Measurements from ENCODE around the gene SPRR5.

SPRR5 gene, protein sequence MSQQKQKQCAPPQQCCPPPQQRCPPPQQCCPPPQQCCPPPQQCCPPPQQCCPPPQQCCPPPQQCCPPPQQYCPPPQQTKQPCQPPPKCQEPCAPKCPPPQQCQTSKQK

DNA sequence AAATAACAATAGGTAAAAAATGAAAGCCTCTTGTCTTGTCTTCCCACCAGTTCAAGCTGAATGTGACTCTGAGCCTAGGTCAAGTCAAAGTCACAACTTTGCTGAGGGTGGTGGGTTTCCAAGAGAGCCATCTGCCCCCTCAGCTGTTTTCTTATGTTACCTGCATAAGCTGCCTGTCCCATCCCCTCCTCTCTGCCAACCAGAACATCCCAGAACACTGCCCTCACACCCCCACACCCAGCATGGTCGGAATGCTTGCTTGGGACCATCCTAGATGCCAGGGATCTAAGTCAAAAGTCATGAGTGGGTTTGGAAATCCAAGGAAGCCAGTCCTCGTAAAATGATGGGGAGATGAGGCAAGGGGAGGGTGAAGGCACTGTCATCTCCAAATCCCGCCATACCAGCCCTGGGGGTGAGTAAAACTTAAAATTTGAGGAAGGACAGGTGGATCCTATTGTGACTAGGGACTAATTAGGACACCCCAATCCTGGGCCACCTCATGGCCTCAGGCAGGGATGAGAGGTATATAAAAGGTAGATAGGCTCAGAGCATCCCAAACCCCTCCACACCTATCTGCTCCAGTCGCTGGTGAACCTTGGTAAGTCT, at the start of gene SPRR5:
SPRR5 (plus strand) TSS at position 556 of the 606 bp plus-strand sequence. CDS start 1,349 bp downstream, outside the sequence.
- DNase-seq: no peak

DNA sequence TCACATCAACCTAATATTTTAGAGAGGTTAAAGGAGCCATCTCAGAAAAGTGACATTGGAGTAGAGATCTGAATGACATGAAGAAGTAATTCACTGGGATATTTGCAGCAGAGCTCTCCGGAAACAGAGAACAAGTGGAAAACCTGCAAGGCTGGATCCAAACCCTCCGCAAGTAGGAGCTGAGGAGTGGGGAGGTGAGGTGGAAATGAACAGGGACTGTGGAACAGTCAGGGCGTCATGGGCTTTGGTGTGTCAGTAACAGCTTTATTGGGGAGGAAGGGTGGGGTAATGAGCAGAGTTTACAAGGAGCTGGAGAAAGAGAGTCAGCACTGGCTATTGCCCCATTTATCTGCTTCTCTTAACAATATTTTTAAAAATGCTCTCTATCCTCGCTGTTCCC, 48.0 kb upstream of the SPRR5 start:
- no peak for DNase-seq

DNA sequence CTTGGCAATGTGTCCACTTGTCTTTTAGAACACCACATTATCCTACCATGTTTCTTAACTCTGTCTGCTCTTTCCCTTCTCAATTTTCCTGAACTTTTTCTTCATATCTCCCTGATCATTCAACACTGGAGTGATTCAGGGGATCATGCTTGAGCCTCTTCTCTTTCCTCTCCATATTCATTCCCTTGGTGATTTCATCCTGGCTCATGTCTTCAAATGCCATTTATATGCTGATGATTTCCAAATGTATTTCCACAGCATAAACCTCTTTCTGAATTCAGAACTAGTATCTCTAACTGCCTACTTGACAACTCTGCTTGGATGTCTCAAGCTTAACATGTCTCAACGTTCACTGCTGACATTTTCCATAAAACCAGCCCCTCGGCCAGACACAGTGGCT, 47.1 kb upstream of the SPRR5 start:
- DNase-seq: no peak

DNA sequence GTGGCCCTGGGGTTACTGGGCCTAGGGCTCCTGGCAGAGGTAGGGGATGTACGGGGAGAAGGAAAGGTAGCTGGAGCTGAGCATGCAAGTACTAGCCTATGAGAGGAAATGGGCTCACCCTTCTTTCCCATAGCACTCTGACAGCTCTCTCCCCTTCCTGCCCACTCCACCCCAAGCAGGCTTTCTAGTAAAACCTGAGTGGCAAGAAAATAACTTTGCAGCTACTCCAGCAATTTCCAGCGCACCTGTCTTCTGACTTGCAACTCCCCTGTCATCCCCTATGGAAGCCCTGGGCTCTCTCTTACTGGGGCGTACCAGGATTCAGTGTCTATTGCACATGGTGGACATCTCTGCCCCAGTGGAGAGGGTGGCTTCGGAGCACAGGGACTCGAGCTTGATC, 45.4 kb upstream of the SPRR5 start:
- no peak for DNase-seq

DNA sequence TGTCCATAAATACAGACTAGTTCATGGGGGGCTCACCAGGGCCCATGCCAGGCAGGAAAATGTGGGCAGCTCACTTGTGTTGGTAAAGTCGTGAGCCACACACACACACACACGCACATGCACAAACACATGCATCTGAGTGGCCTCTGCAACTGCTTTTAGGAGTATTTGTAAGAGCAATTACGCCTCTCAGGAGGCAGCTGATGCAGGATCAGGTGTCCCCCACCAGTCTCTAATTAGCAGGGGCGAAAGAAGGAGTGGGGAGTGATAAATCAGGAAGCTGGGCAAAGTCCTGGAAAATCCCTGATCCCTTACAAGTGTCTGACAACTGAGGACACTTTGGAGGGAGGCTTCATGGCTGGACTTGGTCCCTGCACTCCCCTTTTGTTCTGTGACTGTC, 44.4 kb upstream of the SPRR5 start:
- no peak for DNase-seq

DNA sequence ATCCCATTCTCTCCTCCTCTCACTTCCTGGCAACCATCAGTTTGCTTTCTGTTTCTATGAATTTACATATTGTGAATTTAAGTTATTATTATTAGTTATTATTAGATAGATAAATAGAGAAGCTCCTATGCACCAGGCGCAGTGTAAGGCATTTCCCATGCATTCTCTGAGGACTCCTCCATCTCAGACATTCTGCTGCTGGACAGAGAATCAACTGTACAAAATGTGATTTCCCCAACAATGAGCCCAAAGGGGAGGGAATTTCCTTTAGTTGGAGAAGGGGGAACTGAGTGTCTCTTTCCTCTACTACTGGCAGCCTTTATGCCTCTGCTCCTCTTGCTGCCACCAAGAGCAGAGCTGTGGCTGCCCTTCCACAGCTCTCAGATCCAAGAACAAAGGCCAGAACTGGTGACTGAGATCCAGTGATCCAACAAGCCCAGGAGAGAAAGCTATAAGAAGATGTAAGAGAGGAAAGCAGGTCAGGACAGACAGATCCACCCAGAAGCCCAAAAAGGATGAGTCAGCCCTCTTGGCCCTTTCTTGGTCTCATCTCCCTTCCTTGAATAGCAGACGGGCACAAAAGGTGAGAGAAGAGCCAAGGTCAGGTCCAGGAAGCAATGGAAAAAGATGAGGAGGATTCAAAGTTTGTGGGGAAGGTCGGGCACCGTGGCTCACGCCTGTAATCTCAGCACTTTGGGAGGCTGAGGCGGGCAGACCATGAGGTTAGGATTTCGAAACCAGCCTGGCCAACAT, 42.1 kb upstream of the SPRR5 start:
- DNase-seq: no peak

DNA sequence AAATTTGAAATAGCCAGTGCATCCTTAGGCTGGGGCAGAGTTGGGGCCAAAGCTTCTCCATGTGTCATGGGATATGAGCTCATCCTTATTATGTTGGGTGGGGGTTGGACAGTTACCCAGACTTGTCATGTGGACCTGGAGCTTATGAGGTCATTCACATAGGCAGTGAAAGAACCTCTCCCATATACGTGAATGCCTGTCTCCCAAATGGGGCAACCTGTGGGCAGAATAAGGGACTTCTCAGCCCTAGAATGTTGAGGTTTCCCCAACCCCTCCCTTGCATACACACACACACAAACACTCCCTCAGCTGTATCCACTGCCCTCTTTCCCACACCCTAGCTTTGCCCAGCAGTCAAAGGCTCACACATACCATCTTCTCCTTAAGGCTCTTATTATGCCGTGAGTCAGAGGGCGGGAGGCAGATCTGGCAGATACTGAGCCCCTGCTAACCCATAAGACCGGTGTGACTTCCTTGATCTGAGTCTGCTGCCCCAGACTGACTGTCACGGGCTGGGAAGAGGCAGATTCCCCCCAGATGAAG, 40.9 kb upstream of the SPRR5 start:
- no peak for DNase-seq

DNA sequence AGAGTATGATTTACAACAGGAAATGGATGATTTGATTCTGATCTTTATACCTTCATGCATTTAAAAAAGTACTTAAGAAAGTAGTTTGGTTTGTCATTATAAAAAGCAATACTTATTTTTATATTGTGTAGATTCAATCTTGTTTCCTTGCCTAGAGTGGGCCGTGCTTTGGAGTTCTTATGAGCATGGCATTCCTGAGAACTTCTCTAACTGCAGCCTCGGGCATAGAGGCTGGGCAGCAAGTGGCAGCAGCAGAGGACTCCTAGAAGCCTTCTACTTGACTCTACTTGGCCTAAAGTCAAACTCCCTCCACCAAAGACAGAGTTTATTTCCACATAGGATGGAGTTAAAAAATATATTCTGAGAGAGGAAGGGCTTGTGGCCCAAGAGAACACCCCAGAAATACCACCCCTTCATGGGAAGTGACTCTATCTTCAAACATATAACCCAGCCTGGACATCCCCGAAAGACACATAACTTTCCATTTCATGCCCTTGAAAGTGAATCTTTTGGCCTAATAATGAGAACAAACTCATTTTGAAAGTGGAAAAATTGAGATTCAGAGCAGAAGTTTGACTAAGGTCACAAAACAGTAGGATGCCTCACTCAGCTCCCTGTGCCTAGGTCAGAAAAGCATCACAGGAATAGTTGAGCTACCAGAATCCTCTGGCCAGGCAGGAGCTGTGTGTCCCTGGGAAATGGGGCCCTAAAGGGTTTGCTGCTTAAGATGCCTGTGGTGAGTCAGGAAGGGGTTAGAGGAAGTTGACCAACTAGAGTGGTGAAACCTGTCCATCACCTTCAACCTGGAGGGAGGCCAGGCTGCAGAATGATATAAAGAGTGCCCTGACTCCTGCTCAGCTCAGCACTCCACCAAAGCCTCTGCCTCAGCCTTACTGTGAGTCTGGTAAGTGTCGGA, 39.1 kb upstream of the SPRR5 start, which contains the start of gene IVL:
IVL (plus strand) TSS at position 861 of the 916 bp plus-strand sequence. CDS start 1,252 bp downstream, outside the sequence.
- DNase-seq: no peak

DNA sequence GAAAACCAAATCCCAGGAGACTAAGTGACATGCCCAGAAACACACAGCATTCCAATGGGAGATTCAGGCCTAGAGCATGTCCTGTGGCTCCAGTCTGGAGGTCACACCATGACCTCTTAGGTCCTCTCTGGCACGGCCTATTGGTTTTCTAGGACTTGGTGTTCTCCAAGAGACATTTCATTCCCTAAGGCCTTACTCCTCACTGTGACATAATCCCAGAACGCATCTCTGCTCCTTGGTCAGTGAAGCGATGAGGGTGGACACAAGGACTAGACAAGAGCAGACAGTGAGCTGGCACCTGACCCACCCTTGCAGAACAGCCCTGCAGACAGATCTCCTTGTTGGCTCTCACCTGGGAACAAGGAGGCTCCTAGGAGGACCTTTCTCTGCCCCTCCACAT, 37.8 kb upstream of the SPRR5 start:
- DNase-seq: no peak

DNA sequence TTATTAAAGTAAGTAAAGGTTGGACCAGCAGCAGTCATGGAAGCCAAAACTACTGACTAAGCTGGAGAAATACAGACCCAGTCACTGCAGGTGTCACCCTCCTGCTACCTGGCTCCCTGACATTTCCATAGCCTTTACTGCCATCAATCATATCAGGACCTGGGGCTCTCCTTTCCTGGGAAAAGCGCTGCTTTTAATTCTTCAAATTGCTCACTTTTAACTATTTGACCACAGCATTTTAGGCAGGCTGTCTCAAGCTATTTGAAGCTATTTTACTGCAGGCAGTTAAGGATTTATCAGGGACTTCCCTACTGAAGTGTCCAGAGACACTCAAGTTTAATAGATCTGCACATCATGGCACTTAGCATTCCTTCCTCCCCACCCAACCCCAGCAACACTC, 34.5 kb upstream of the SPRR5 start:
- no peak for DNase-seq

DNA sequence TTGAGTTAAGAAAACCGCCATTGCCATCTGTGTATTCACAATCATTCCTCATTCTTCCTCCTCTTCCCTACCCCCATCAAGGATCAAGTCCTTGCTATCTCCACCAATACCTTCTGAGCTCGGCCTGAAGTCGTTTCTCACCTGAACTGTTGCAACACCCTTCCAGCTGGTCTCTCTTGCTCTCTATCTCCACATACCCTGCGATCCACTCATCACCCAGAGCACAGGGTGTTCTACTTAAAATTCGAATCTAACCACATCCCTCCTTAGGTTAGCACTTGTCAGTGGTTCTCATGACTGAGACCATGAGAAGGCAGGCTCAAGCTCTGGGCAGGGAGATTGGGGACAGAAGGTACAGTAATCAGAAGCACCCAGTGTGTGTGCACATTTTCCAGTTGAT, 34.1 kb upstream of the SPRR5 start:
- no peak for DNase-seq

DNA sequence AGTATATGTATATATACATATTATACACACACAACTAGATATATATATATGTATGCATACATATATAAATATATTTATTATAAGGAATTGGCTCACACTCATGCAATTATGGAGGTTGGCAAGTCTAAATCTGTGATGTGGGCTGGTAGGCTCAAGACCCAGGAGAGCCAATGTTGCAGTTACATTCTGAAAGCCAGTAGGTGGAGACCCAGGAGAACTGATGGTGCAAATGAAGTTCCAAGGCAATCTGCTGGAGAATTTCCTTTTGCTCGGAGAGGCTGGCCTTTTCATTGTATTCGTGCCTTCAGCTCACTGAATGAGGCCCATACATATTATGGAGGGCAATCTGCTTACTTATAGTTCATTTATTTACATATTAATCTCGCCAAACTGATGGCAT, 29.2 kb upstream of the SPRR5 start:
- DNase-seq: no peak

DNA sequence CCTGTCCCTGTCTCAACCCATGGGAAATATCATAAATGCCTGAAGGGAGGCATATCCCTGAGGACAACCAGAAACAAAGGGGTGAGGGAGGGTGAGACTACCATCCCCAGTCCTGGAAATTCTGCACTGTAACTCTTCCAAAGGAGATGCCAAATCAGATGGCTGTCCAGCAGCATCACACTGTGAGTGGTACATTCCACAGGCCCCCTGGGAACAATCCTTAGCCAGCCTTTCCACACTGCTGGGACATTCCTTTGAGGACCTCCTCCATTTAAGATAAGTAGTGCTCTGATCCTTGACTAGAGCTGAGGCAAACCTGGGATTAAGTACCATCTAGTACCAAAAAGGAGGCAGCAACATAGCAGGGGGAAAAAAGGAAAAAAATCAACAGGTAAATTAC, 27.9 kb upstream of the SPRR5 start:
- no peak for DNase-seq

DNA sequence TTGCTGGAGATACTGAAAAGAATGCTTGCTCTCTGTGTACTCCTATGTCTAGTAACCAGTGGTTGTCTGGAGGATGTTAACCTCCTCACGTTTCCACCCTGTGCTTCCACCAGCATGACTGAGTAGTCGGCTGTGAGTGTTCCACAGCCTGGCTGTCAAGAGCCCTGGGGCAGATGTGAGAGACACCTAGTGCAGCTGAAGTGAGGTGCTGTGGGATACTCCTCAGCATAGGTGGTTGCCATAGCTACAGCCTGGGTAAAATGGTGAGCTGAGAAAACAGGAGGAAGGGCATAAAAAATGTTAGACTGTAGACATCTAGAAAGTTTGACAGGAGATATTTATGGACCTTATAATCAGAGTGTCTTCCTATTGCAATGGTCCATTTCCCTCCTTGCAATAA, 22.8 kb upstream of the SPRR5 start:
- DNase-seq: no peak

DNA sequence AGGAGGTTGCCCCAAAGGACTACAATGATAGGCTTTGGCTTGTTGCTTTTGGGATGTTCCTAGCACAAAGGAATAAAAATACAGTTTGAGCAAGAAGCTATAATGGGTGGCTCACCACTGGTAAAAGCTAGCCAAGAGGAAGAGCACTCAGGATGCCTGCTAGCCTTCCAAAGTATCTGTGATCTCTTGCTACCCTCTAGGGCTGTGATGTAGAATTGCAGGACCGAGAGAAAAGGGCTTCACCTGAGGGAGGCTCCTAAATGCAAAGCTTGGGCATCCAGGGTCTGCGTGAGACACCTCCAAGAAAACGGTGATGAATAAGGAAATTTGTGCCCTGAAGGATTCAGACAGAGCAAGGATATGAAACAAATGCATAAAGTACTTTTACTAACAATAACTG, 20.9 kb upstream of the SPRR5 start:
- DNase-seq: no peak

DNA sequence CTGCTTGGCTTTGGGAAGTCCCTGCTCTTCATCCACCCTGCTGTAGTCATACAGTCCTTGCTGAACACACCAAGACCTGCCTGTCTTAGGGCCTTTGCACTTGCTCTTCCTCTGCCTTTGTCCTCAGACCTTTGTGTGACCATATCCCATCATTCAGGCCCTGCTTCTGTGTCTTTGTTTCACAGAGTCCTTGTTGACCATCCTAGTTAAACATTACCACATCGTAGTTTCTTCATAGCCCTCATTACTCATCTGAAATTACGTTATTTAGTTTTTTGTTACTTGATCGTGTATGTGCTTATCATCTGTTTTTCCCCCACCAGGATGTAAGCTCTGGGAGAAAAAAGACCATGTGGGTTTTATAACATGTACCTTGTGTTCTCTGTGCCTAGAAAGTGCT, 18.3 kb upstream of the SPRR5 start:
- DNase-seq: no peak

DNA sequence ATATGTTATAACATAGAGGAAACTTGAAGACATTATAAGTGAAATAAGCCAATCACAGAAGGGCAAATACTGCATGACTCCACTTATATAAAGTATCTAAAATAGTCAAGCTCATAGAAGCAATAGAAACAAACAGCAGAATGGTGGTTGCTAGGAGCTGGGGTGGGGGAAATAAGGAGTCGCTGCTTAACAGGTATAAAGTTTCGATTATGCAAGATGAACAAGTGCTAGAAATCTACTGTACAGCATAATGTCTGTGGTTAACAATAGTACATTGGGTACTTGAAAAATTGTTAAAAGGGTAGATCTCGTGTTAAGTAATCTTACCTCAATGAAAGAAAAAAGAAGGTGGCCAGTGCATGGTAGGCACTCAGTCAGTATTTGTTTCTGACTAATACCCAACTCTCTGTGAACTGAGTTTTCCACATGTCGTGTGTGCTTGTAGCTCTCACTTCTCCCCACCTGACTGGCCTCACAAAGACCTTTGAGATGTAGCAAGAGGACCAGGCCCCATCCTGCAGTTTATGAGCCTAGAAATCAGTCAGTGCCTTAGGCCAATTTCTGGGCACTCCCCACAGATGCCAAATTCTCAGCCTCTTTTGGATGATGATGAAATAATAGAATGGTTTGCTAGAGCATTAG, 14.7 kb upstream of the SPRR5 start:
- no peak for DNase-seq

DNA sequence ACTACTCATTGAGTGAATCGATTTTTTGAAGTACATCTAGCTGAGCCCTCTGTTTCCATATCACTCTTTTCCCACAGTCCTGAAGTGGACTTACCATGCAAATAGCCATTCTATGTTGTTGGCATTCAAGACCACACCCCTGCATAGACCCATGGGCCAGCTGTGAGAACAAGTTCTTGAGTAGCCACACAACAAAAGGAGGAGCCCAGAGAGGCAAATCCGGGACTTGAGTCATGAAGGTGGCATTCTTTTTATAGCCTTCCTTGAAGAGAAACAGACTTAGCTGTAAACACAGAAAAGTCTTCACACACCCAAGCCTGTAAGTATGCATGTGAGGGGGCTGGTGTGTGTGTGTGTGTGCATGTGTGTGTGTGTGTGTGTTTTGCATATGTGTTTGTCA, 13.8 kb upstream of the SPRR5 start:
- DNase-seq: no peak

DNA sequence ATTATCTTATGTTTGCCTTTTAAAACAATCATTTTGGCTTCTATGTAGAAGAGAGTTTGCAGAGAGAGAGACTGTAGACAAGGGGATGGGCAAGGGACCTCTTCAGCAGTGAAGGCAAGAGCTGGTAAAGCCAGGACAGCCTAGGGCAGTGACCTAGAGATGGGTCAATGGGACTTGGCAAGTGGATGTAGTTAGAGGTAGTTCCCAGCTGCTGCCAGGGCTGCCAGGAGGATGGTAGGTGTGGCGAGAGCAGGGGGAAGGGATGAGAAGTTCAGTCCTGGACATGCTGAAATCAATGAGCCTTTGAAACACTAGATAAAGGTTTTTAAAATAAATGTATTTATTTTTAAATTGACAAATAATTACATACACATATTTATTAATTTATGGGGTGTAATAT, 6.4 kb upstream of the SPRR5 start:
- no peak for DNase-seq

DNA sequence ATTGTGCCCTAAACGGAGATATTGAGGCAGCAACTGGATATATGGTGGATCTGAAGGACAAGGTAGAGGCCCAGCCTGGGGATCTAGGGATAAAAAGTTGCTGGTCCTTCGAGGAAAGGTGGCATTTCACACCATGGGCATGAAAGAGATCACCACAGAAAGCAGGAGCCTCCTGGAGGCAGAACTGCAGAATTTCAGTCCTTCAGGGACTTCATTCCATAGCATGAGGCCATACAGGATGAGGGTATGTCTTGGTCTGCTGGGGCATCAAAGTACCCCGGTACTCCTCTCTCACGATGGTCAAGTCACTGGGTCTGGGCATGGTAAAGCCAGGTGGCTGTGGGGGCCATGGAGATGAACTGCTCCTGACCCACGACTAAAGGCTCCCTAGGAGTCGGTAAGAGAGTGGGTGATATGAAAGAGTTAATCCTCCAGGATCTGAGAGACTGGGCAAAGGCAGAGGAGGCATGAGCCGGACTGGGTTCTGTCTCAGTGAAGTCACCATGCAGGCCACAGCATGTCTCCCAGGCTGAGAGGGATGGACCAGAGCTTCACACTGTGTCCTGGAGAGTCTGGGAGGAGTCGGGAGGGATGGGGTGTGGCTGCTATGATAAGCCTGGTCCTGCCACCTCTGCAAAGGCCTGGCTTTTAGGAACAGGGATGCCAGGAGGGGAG, 5.8 kb upstream of the SPRR5 start:
- DNase-seq: no peak

DNA sequence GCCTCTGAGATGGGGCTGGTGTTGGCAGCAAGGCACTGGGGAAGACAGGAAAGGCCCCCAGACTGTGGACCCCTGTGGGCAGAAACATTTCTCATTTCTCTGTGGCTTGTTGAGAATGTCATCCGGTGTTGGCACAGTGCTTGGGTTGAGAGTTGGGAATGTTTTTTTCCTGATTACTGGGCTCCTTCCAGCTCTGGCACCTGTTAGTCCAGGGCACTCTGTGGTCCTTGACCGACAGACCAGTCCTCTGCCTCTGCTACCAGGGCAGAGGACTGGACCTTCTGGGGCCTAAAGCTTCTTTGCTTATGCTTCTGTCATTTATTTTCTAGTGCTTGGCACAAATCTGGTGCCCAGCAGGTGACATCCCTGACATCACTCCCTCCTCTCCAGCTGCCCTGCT, 4.8 kb upstream of the SPRR5 start:
- no peak for DNase-seq

DNA sequence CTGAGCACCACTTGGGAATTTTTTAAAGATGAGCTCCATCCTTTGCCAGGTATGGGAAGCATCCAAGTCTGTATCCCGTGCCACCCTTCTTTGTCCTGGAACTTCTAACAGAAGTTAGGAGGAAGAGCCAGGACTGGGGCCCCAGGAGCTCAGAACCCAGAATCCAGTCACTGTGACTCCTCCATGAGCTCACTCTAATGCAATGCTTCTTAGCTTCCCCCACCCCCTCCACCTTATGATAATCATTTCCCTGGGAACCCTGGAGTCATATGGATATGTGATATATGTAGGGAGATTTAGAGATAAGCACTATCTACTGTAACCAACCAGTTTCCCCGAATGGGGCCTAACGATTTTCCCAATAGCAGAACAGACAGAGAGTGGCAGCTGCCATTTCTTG, 758 bp upstream of the SPRR5 start:
- DNase-seq: no peak
